ENCODE measurements around the gene KLHL35.

DNA sequence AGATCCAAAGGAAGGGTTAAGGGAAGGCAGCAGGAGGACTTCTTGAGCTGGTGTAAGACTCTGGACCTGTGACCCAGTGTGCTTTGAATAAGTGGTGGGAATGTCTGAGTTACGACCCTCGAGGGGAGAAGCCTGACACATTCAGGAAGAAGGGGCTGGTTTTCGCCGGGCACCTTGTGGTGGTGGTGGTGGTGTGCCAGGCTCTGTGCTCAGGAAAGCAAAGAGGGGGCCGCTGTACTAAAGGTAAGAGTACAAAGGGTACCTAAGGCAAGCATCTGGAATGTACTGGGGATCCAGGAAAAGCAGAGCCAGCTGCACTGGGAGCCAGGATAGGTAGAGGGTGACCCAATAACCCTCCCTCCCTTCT lies 6.3 kb downstream of the KLHL35 start:
- TF ChIP-seq, protein P1, sequence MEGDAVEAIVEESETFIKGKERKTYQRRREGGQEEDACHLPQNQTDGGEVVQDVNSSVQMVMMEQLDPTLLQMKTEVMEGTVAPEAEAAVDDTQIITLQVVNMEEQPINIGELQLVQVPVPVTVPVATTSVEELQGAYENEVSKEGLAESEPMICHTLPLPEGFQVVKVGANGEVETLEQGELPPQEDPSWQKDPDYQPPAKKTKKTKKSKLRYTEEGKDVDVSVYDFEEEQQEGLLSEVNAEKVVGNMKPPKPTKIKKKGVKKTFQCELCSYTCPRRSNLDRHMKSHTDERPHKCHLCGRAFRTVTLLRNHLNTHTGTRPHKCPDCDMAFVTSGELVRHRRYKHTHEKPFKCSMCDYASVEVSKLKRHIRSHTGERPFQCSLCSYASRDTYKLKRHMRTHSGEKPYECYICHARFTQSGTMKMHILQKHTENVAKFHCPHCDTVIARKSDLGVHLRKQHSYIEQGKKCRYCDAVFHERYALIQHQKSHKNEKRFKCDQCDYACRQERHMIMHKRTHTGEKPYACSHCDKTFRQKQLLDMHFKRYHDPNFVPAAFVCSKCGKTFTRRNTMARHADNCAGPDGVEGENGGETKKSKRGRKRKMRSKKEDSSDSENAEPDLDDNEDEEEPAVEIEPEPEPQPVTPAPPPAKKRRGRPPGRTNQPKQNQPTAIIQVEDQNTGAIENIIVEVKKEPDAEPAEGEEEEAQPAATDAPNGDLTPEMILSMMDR (IDR thresholded peaks at IDR 0.05) = no peak
- TF ChIP-seq POLR2A (IDR thresholded peaks at IDR 0.05) = no peak
